ELR (cell line): ENCODE data around the gene OBSCN.
"Not testable (repeated sequence)": the region's sequence is repeated elsewhere in the genome, so short reads cannot be mapped to it uniquely, and the experiment has no call there.

Experiments
- DNase-seq: peaks from one replicate; pipeline ENCODE4 v3.0.0-alpha.2; 2015; ENCODE audit warnings: low read depth

Gene OBSCN

GRCh38 chr1:228259951-228260350 lies 52.1 kb downstream of the OBSCN start:
- peak; percentile 17 for DNase-seq

GRCh38 chr1:228261706-228262105 lies 53.9 kb downstream of the OBSCN start:
- DNase-seq = no peak

GRCh38 chr1:228262475-228262874 lies 54.6 kb downstream of the OBSCN start:
- DNase-seq = no peak

GRCh38 chr1:228263636-228264035 lies 55.8 kb downstream of the OBSCN start:
- DNase-seq = no peak

- DNase-seq = no peak
These were observed 56.4 kb downstream of the OBSCN start for GRCh38 chr1:228264090-228264829.

- peak; percentile 46 for DNase-seq
These were observed 57.3 kb downstream of the OBSCN start for GRCh38 chr1:228265167-228265566.

GRCh38 chr1:228267962-228268880 lies 60.4 kb downstream of the OBSCN start:
- DNase-seq = no peak

GRCh38 chr1:228268881-228269265 lies 61.0 kb downstream of the OBSCN start:
- DNase-seq = no peak

GRCh38 chr1:228269431-228269830 lies 61.6 kb downstream of the OBSCN start:
- DNase-seq = not testable (repeated sequence)

GRCh38 chr1:228270032-228270431 lies 62.2 kb downstream of the OBSCN start:
- DNase-seq = peak; percentile 72

GRCh38 chr1:228271701-228272251 lies 63.9 kb downstream of the OBSCN start:
- no peak for DNase-seq

- DNase-seq = no peak
These were observed 64.5 kb downstream of the OBSCN start for GRCh38 chr1:228272331-228272791.

GRCh38 chr1:228272831-228273571 lies 65.2 kb downstream of the OBSCN start:
- DNase-seq = no peak

GRCh38 chr1:228273720-228274451 lies 66.0 kb downstream of the OBSCN start:
- no peak for DNase-seq

GRCh38 chr1:228274452-228275178 lies 66.8 kb downstream of the OBSCN start:
- no peak for DNase-seq

GRCh38 chr1:228275179-228275429 lies 67.3 kb downstream of the OBSCN start:
- DNase-seq = no peak

GRCh38 chr1:228275430-228276173 lies 67.8 kb downstream of the OBSCN start:
- peak; percentile 84 for DNase-seq

- no peak for DNase-seq
These were observed 68.5 kb downstream of the OBSCN start for GRCh38 chr1:228276174-228276831.

- DNase-seq = no peak
These were observed 69.2 kb downstream of the OBSCN start for GRCh38 chr1:228276901-228277490.
